Keratinocyte (primary cell): Measurements from ENCODE around the gene CLCN3. TPM values are rescaled to one million over a fixed set of nuclear protein-coding genes. Genes with fewer than 3 reads are reported as not detected.

Source experiments
- DNase-seq: peaks from one replicate; pipeline ENCODE4 v3.0.0-alpha.2; 2011; ENCODE audit warnings: low read depth, missing footprints, low spot score
- FAIRE-seq: peaks from 2 replicates; lab custom pipeline; 2011; peaks lifted over from hg19 to GRCh38; lab: Jason Lieb, UNC
- H2AFZ ChIP-seq: 2 replicates; pipeline ENCODE4 v1.6.0; 2012; ENCODE audit warnings: low read length, control low read depth, inconsistent platforms; ENCODE audit not compliant: control insufficient read depth
- H3K27ac ChIP-seq: 2 replicates; pipeline ENCODE4 v1.5.1; 2011; ENCODE audit warnings: low read length; ENCODE audit not compliant: control insufficient read depth, insufficient read depth
- H3K27me3 ChIP-seq: 3 replicates; pipeline ENCODE4 v1.6.0; 2011; ENCODE audit warnings: low read length; ENCODE audit not compliant: control insufficient read depth, insufficient read depth; ENCODE audit errors: extremely low read depth
- H3K36me3 ChIP-seq, 2 experiments: 2 replicates in 1 of 2; 3 replicates in 1 of 2; pipeline ENCODE4 v1.5.1; 2011; ENCODE audit warnings: low read length in 2 of 2, mild to moderate bottlenecking in 1 of 2; ENCODE audit not compliant: control insufficient read depth in 2 of 2, insufficient read depth in 2 of 2; ENCODE audit errors: extremely low read depth in 1 of 2
- H3K4me1 ChIP-seq: 3 replicates; pipeline ENCODE4 v1.5.1; 2011; ENCODE audit warnings: low read length; ENCODE audit not compliant: control insufficient read depth, insufficient read depth; ENCODE audit errors: extremely low read depth
- H3K4me2 ChIP-seq: 3 replicates; pipeline ENCODE4 v1.6.0; 2011; ENCODE audit warnings: low read depth, low read length; ENCODE audit not compliant: control insufficient read depth, insufficient read depth; ENCODE audit errors: extremely low read depth
- H3K4me3 ChIP-seq, 3 experiments: fragments of 200-600 bp in 1 of 3; sonication (generic) in 1 of 3; 2 replicates in 2 of 3; 3 replicates in 1 of 3; pipeline ENCODE4 v1.5.1; 2011 to 2016; ENCODE audit warnings: low read length in 3 of 3, mild to moderate bottlenecking in 3 of 3, control low read depth in 2 of 3, inconsistent platforms in 1 of 3, low read depth in 1 of 3, mixed read lengths in 1 of 3, mixed run types in 1 of 3, moderate library complexity in 1 of 3; ENCODE audit not compliant: control insufficient read depth in 2 of 3, insufficient read depth in 2 of 3; ENCODE audit errors: extremely low read depth in 1 of 3
- H3K79me2 ChIP-seq: 2 replicates; pipeline ENCODE4 v1.6.0; 2012; ENCODE audit warnings: low read length; ENCODE audit not compliant: control insufficient read depth, insufficient read depth
- H3K9ac ChIP-seq: 3 replicates; pipeline ENCODE4 v1.6.0; 2011; ENCODE audit warnings: low read length; ENCODE audit not compliant: control insufficient read depth, insufficient read depth; ENCODE audit errors: extremely low read depth
- H3K9me1 ChIP-seq: 3 replicates; pipeline ENCODE4 v1.6.0; 2011; ENCODE audit warnings: low read length; ENCODE audit not compliant: control insufficient read depth, insufficient read depth; ENCODE audit errors: extremely low read depth
- H3K9me3 ChIP-seq: 2 replicates; pipeline ENCODE4 v1.5.1; 2012; ENCODE audit warnings: low read depth, low read length; ENCODE audit not compliant: control insufficient read depth
- H4K20me1 ChIP-seq: 3 replicates; pipeline ENCODE4 v1.6.0; 2011; ENCODE audit warnings: low read length; ENCODE audit not compliant: control insufficient read depth, insufficient read depth; ENCODE audit errors: extremely low read depth
- CTCF ChIP-seq, 3 experiments: IDR thresholded peaks in 1 of 3; conservative IDR thresholded peaks in 1 of 3; optimal IDR thresholded peaks in 1 of 3; 2 replicates in 2 of 3; 3 replicates in 1 of 3; pipeline versions ENCODE3 to v1.5.1; 2011; ENCODE audit warnings: low read length in 3 of 3, mild to moderate bottlenecking in 3 of 3, moderate library complexity in 2 of 3, control low read depth in 1 of 3, inconsistent platforms in 1 of 3; ENCODE audit not compliant: insufficient read depth in 2 of 3; ENCODE audit errors: extremely low read depth in 1 of 3
- EZH2 ChIP-seq: IDR thresholded peaks from one replicate; pipeline ENCODE4 v1.6.1; 2012; ENCODE audit warnings: inconsistent platforms, mild to moderate bottlenecking, low read length, moderate library complexity
- dilution Hi-C: fragments of 300-500 bp; cut with MboI; formaldehyde crosslinking; loops from one replicate; pipeline ENCODE4 v1.7.0; 2020; ENCODE audit warnings: low sequenced_read_pairs; ENCODE audit not compliant: extremely low pct_ligation_motif_present
- polyA plus RNA-seq, 5 experiments: library from polyadenylated mRNA; depleted of rRNA in 3 of 5; stranded (reverse) in 3 of 5; stranded (forward) in 1 of 5; unstranded in 1 of 5; fragments of >200 nt; gene quantifications; 1 replicate in 1 of 5; 2 replicates in 3 of 5; 3 replicates in 1 of 5; pipeline versions ENCODE4 v1.2.1 to v1.2.3, GENCODE V29; 2011 to 2012; ENCODE audit warnings: missing spikeins in 2 of 5, low read depth in 1 of 5, low replicate concordance in 1 of 5

The CLCN3 gene
- polyA plus RNA-seq, 1 donor (not counting 4 experiments of a cell fraction or from before 2014, with no cell fraction given), result 34.2 TPM

DNA sequence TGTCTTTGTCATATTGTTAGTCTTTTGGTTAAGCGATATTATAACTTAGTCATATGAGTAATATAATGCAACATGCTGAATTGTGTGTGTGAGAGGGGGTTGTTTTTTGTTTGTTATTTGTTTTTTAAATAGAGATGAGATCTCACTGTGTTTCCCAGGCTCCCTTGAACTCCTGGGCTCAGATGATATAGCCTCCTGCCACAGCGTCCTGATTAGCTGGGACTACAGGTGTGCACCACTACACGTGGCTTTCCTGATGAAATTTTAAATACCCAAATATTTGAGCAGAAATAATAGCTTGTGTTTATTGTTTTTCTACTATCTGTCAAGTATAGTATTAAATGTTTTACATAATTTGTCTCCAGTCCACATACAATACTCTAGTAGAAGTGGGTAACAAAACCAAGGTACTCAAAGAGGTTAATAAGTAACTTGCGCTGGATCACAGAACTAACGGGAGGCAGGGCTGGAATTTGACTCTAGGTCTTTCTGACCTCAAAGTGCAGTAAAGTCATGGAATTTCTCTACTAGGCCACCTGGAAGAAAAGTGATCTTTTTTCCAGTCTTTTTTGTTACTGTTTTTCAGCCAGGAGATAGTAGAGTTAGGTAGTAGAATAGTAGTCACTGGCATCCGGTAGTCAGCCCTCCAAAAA, 47.8 kb downstream of the CLCN3 start:
- DNase-seq, result no peak
- no peak overlapping the region for H3K9ac ChIP-seq
- dilution Hi-C loops, result no loop called here
- no peak overlapping the region for H3K4me3 ChIP-seq
- H3K4me1 ChIP-seq, result no peaks in the 10 kb centered on the region
- H3K9me1 ChIP-seq, result no peaks in the 10 kb centered on the region
- H4K20me1 ChIP-seq, result no peaks in the 10 kb centered on the region
- H3K9me3 ChIP-seq, result no peaks in the 10 kb centered on the region
- peaks cover 8% of the 10 kb centered on the region for H3K79me2 ChIP-seq
- H3K27ac ChIP-seq, result no peak overlapping the region
- no peaks in the 10 kb centered on the region for H3K36me3 ChIP-seq
- no peak overlapping the region for H3K4me2 ChIP-seq
- no peak for FAIRE-seq
- H2AFZ ChIP-seq, result no peak overlapping the region
- no peak for TF ChIP-seq CTCF (optimal IDR thresholded peaks at IDR 0.05 in 1 of 3, IDR thresholded peaks at IDR 0.05 in 1 of 3, conservative IDR thresholded peaks at IDR 0.05 in 1 of 3; ENCODE audit: extremely low read depth in 1 of 3, insufficient read depth in 2 of 3, low read length in 3 of 3)
- TF ChIP-seq EZH2, result no peak
- H3K27me3 ChIP-seq, result no peaks in the 10 kb centered on the region

DNA sequence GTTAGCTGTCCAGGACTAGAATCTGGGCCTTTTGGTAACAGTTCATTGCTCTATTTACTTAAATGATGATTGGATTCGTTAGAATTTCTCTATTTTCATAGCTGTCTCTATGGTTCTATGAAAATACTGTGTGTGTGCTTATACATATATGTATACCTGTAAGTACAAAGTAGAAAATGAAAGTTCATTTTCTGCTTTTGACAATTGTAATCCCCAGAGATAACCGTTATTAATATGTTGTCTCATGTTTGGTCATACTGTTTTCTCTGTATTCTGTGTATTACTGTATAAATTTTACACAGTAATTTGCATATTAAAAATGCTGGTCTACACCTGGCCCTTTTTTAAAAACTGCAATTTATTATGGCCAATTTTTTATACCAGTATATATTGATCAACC, 55.4 kb downstream of the CLCN3 start:
- FAIRE-seq (no peak), DNase-seq (no peak)
- Histone ChIP-seq H3K27me3 (no peaks in the 10 kb centered on the region), H3K4me1 (no peaks in the 10 kb centered on the region), H3K4me3 (no peak overlapping the region), H3K36me3 (no peaks in the 10 kb centered on the region), H3K9me1 (no peaks in the 10 kb centered on the region), H4K20me1 (no peaks in the 10 kb centered on the region), H3K27ac (no peak overlapping the region), H3K79me2 (no peaks in the 10 kb centered on the region), H2AFZ (no peak overlapping the region), H3K4me2 (no peak overlapping the region), H3K9me3 (no peaks in the 10 kb centered on the region), H3K9ac (no peak overlapping the region)
- TF ChIP-seq EZH2, result no peak
- no peak for TF ChIP-seq CTCF (optimal IDR thresholded peaks at IDR 0.05 in 1 of 3, IDR thresholded peaks at IDR 0.05 in 1 of 3, conservative IDR thresholded peaks at IDR 0.05 in 1 of 3; ENCODE audit: extremely low read depth in 1 of 3, insufficient read depth in 2 of 3, low read length in 3 of 3)
- dilution Hi-C loops, result no loop called here
